ENCODE data around the gene BORCS8. TPM values are rescaled to one million over a fixed set of nuclear protein-coding genes. Genes with fewer than 3 reads are reported as not detected.
"Not testable (repeated sequence)": the region's sequence is repeated elsewhere in the genome, so short reads cannot be mapped to it uniquely, and the experiment has no call there.

The BORCS8 gene
- total RNA-seq, 4 donors from 2014 or later: 9.4 to 28.8 (median 14.7) TPM

- peaks cover 0 to 4% of the 10 kb centered on the region in 2 donors for H3K36me3 ChIP-seq
- 14% methylated on average over 13 of the region's 25 CpGs; no CpG with 5 or more reads in 1 of the 2 donors for WGBS, 2 donors (ENCODE audit: low coverage in 1 of 2)
- ATAC-seq: no peak
- peaks cover 0 to under 1% (median 0%) of the 10 kb centered on the region in 3 donors for H3K9me3 ChIP-seq
- H3K4me1 ChIP-seq: peaks cover 0 to 25% (median 7%) of the 10 kb centered on the region in 3 donors
- peaks cover 8% of the 10 kb centered on the region for H3K27me3 ChIP-seq
- peak overlapping the region in 3 of 4 donors; percentile 41 to 82 (median 79) for H3K27ac ChIP-seq
- TF ChIP-seq POLR2A (IDR thresholded peaks at IDR 0.05) (no peak), CTCF (IDR thresholded peaks at IDR 0.05) (no peak), EP300 (IDR thresholded peaks at IDR 0.05) (no peak), POLR2AphosphoS5 (IDR thresholded peaks at IDR 0.05) (no peak)
- peak overlapping the region; percentile 72 to 85 for H3K4me3 ChIP-seq
These were observed 54.3 kb downstream of the BORCS8 start for GRCh38 chr19:19137556-19138108.

GRCh38 chr19:19135713-19136112 is 56.2 kb downstream of the BORCS8 start:
- Histone ChIP-seq H3K36me3 (peaks cover 0 to 13% of the 10 kb centered on the region in 2 donors), H3K9me3 (peaks cover 0 to 15% (median 0%) of the 10 kb centered on the region in 3 donors), H3K4me1 (peaks cover 0 to 25% (median 7%) of the 10 kb centered on the region in 3 donors)
- not testable (repeated sequence) for H3K4me3 ChIP-seq, H3K27ac ChIP-seq, ATAC-seq, H3K27me3 ChIP-seq
- WGBS, 2 donors (ENCODE audit: low coverage in 1 of 2): 80 to 98% methylated on average over 4 to 5 of the region's 6 CpGs

GRCh38 chr19:19134687-19135158 is 57.2 kb downstream of the BORCS8 start:
- Histone ChIP-seq H3K4me3 (no peak overlapping the region), H3K4me1 (peaks cover 0 to 25% (median 7%) of the 10 kb centered on the region in 3 donors), H3K36me3 (peaks cover 0 to 18% of the 10 kb centered on the region in 2 donors), H3K27ac (no peak overlapping the region), H3K9me3 (peaks cover 0 to 15% (median 0%) of the 10 kb centered on the region in 3 donors), H3K27me3 (no peaks in the 10 kb centered on the region)
- no peak for TF ChIP-seq CTCF (IDR thresholded peaks at IDR 0.05)
- WGBS, 2 donors (ENCODE audit: low coverage in 1 of 2): 20 to 28% methylated on average over 1 to 7 of the region's 21 CpGs
- ATAC-seq: no peak

- H3K27me3 ChIP-seq: no peaks in the 10 kb centered on the region
- no peak for TF ChIP-seq POLR2A (IDR thresholded peaks at IDR 0.05)
- TF ChIP-seq CTCF (IDR thresholded peaks at IDR 0.05): no peak
- TF ChIP-seq POLR2AphosphoS5 (IDR thresholded peaks at IDR 0.05): no peak
- TF ChIP-seq EP300 (IDR thresholded peaks at IDR 0.05): no peak
- ATAC-seq: no peak
- WGBS, 2 donors (ENCODE audit: low coverage in 1 of 2): 68 to 74% methylated on average over 2 to 4 of the region's 6 CpGs
- no peak overlapping the region for H3K27ac ChIP-seq
- H3K4me1 ChIP-seq: peaks cover 0 to 25% (median 7%) of the 10 kb centered on the region in 3 donors
- H3K36me3 ChIP-seq: peaks cover 0 to 24% of the 10 kb centered on the region in 2 donors
- H3K4me3 ChIP-seq: no peak overlapping the region
- H3K9me3 ChIP-seq: peaks cover 0 to 15% (median 0%) of the 10 kb centered on the region in 3 donors
These were observed 58.0 kb downstream of the BORCS8 start for GRCh38 chr19:19133985-19134384.

GRCh38 chr19:19132912-19133311 is 59.0 kb downstream of the BORCS8 start:
- WGBS, 2 donors (ENCODE audit: low coverage in 1 of 2): no CpG with 5 or more reads among the region's 12 CpGs
- Histone ChIP-seq H3K27me3 (no peaks in the 10 kb centered on the region), H3K27ac (no peak overlapping the region), H3K4me1 (peaks cover 0 to 20% (median 7%) of the 10 kb centered on the region in 3 donors), H3K9me3 (peaks cover 0 to 15% (median 0%) of the 10 kb centered on the region in 3 donors), H3K36me3 (peaks cover 0 to 25% of the 10 kb centered on the region in 2 donors), H3K4me3 (no peak overlapping the region)
- TF ChIP-seq POLR2AphosphoS5 (IDR thresholded peaks at IDR 0.05) (no peak), EP300 (IDR thresholded peaks at IDR 0.05) (no peak), POLR2A (IDR thresholded peaks at IDR 0.05) (no peak), CTCF (IDR thresholded peaks at IDR 0.05) (no peak)
- ATAC-seq: no peak

Data from gastroesophageal sphincter (tissue), 4 donors.